Choroid plexus epithelial cell (primary cell): ENCODE data around the gene NR1H2.

Experiments
- DNase-seq: peaks from one replicate; pipeline ENCODE4 v3.0.0-alpha.2; 2010; ENCODE audit warnings: low read depth
- H3K4me3 ChIP-seq: 2 replicates; pipeline ENCODE4 v1.5.1; 2011; ENCODE audit warnings: low read depth, mild to moderate bottlenecking, control low read depth, low read length, moderate library complexity
- CTCF ChIP-seq: conservative IDR thresholded peaks from 2 replicates; pipeline ENCODE4 v1.5.1; 2011; ENCODE audit warnings: low read depth, mild to moderate bottlenecking, control low read depth, inconsistent platforms, low read length, moderate library complexity

NR1H2 gene

DNA sequence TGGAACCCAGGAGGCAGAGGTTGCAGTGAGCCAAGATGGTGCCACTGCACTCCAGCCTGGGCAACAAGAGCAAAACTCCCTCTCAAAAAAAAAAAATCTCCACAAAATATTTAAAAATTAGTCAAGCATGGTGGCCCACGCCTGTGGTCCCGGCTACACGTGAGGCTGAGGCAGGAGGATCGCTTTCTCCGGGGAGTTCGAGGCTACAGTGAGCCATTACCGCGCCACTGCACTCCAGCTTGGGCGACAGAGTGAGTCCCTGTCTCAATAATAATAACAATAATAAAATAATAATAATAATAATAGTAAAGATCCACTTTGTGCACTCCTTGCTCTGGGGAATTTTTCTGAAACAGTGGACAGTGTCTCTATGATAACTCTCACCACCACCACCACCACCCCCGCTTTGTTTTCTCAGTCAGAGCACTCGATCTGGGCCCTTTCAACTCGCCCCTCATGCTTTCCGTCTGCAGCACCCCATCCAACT is 19.5 kb upstream of the NR1H2 start:
- TF ChIP-seq CTCF: no peak
- no peak for DNase-seq
- H3K4me3 ChIP-seq: no peak overlapping the region

DNA sequence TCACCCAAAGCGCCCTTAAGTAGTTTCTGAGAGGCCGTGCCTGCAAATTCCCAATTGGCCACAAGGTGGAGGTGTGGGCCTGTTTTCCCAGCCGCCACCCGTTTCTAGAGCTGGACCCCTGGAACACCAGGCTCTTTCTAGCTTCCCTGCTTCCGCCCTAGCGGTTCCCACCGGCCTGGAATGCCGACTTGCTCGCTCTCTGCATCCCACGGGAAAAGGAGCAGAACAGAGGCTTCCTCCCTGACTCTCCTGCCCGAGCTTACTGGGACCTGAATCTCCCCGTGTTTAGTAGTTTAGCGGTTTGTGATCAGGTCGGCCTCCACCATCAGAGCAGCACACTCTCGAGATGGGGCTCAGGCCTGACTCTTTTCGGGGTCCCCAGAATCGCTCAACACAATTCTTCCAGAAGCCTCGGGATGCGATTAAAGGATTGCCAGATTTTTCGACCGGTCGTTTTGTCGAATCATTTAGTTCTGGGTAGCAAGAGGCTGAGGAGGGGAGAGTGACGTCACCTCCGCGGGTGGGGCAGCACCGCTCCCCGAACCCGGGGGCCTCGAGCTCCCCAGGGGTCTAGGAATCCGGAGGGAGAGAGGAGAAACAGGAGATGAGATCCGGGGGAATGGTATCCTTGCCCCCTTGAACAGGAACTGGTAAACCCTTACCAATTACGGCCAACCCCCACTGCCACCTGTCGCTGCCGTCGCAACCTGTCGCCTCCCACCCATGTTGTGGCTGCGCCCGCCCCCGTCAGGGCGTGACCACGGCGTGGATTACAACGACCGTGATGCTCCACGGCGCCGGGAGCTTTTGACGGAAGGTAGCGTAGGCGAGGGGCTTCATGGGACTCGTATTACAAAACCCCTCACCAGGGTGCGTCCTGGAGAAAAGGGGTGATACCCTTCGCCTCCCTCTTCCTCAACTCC is 18.8 kb upstream of the NR1H2 start:
- DNase-seq: peak; percentile 60
- H3K4me3 ChIP-seq: peak overlapping the region; percentile 47
- TF ChIP-seq CTCF: peak; percentile 84

DNA sequence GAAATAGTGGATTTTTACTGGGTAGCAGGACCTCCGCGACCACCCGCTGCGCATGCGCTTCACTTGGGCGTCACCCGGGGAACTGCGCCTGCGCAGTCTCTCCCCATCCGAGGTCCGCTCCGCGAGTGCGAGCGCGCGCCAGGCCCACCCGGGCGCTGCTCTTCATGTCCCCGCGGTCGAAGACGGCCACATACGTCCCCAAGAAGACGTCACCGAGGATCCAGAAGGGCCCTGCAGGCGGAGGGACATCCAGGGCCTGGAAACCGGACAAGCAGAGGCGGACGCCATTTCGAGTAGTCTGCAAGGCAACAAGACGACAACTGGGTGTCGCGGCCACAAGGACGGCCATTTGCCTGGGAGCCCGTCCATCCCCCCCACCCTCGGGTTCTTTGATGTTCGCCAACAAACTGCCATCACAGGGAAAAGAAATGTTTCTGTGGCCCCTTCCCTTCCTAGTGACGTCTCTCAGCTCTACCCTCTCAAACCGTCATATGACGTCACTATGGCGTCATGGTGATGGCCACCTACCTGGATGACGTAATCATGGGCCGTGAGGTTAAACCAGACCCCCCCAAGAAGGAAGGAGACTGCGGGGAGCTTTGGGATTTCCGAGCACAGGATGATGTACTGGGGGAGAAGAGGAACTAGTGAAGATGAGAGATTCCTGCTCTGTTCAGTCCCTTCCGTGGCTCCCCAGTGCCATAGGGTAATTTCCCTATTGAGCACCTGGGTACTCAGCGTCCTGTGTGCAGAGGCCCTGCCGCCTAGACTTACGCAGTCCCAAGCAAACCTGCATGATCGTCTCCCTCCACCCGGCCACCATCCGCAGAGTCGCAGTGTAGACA is 17.6 kb upstream of the NR1H2 start:
- no peak for TF ChIP-seq CTCF
- H3K4me3 ChIP-seq: peak overlapping the region; percentile 51
- peak; percentile 41 for DNase-seq

GRCh38 chr19:50359328-50359818 is 16.9 kb upstream of the NR1H2 start:
- no peak for TF ChIP-seq CTCF
- H3K4me3 ChIP-seq: no peak overlapping the region
- DNase-seq: no peak

GRCh38 chr19:50361290-50362029 is 14.8 kb upstream of the NR1H2 start:
- H3K4me3 ChIP-seq: no peak overlapping the region
- DNase-seq: no peak
- no peak for TF ChIP-seq CTCF

DNA sequence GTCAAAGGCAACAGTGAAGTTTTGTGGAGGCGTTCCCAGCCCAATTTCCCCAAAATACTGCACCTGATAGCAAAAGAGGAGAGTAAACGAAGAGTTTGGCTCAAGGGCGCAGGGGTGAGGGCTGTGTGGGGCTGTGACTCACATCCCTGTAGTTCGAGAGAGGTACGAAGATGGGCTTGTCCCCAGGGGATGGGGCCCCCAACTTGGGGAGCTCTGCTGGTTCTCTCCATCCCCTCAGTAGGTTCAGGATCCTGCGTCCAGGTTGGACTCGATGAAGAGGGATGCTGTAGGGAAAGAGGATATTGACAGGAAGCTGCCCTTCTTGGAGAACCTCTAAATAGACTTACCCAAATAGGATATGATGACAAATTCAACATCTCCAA is 14.2 kb upstream of the NR1H2 start:
- H3K4me3 ChIP-seq: no peak overlapping the region
- no peak for TF ChIP-seq CTCF
- DNase-seq: no peak
